Astrocyte (in vitro differentiated cells and primary cell): ENCODE data around the gene MASP1. TPM values are rescaled to one million over a fixed set of nuclear protein-coding genes. Genes with fewer than 3 reads are reported as not detected.

ENCODE experiments used
- DNase-seq: peaks from one replicate; pipeline ENCODE4 v3.0.0-alpha.2; 2010; ENCODE audit warnings: low read depth
- FAIRE-seq: peaks from 2 replicates; lab custom pipeline; 2011; peaks lifted over from hg19 to GRCh38; lab: Jason Lieb, UNC
- H2AFZ ChIP-seq: 2 replicates; pipeline ENCODE4 v1.6.0; 2012; ENCODE audit warnings: low read depth, low read length, inconsistent platforms
- H3K27ac ChIP-seq: 2 replicates; pipeline ENCODE4 v1.5.1; 2011; ENCODE audit warnings: low read depth, low read length, inconsistent platforms
- H3K27me3 ChIP-seq: 2 replicates; pipeline ENCODE4 v1.6.0; 2011; ENCODE audit warnings: low read length, inconsistent platforms; ENCODE audit not compliant: insufficient read depth
- H3K36me3 ChIP-seq: 2 replicates; pipeline ENCODE4 v1.5.1; 2011; ENCODE audit warnings: low read length, inconsistent platforms; ENCODE audit not compliant: insufficient read depth
- H3K4me1 ChIP-seq: 2 replicates; pipeline ENCODE4 v1.5.1; 2011; ENCODE audit warnings: low read length, inconsistent platforms; ENCODE audit not compliant: insufficient read depth
- H3K4me2 ChIP-seq: 2 replicates; pipeline ENCODE4 v1.6.0; 2012; ENCODE audit warnings: low read length, inconsistent platforms
- H3K4me3 ChIP-seq: 2 replicates; pipeline ENCODE4 v1.5.1; 2011; ENCODE audit warnings: low read depth, mild to moderate bottlenecking, low read length, inconsistent platforms; ENCODE audit not compliant: insufficient read depth
- H3K79me2 ChIP-seq: 2 replicates; pipeline ENCODE4 v1.6.0; 2012; ENCODE audit warnings: mild to moderate bottlenecking, low read length, inconsistent platforms; ENCODE audit not compliant: insufficient read depth
- H3K9ac ChIP-seq: 2 replicates; pipeline ENCODE4 v1.6.0; 2012; ENCODE audit warnings: mild to moderate bottlenecking, low read length, inconsistent platforms
- H3K9me3 ChIP-seq: 2 replicates; pipeline ENCODE4 v1.5.1; 2012; ENCODE audit warnings: low read depth, mild to moderate bottlenecking, low read length, inconsistent platforms; ENCODE audit not compliant: insufficient read depth
- H4K20me1 ChIP-seq: 2 replicates; pipeline ENCODE4 v1.6.0; 2012; ENCODE audit warnings: low read length, inconsistent platforms; ENCODE audit not compliant: insufficient read depth
- H3K27ac Mint-ChIP-seq: one replicate; pipeline ENCODE4 v1.8.0; 2021; ENCODE audit warnings: mild to moderate bottlenecking, mixed read lengths; ENCODE audit not compliant: unreplicated experiment
- H3K27me3 Mint-ChIP-seq: one replicate; pipeline ENCODE4 v1.8.0; 2021; ENCODE audit warnings: low read depth, mixed read lengths; ENCODE audit not compliant: unreplicated experiment
- H3K36me3 Mint-ChIP-seq: one replicate; pipeline ENCODE4 v1.8.0; 2021; ENCODE audit warnings: low read depth, mixed read lengths; ENCODE audit not compliant: unreplicated experiment
- H3K4me1 Mint-ChIP-seq: one replicate; pipeline ENCODE4 v1.8.0; 2021; ENCODE audit warnings: low read depth, mixed read lengths; ENCODE audit not compliant: unreplicated experiment
- H3K4me3 Mint-ChIP-seq: one replicate; pipeline ENCODE4 v1.8.0; 2021; ENCODE audit warnings: mild to moderate bottlenecking, moderate library complexity, mixed read lengths; ENCODE audit not compliant: unreplicated experiment
- H3K9me3 Mint-ChIP-seq: one replicate; pipeline ENCODE4 v1.8.0; 2021; ENCODE audit warnings: mild to moderate bottlenecking, mixed read lengths; ENCODE audit not compliant: unreplicated experiment
- CTCF ChIP-seq: IDR thresholded peaks from 2 replicates; pipeline ENCODE4 v1.5.1; 2011; ENCODE audit warnings: low read depth, mild to moderate bottlenecking, inconsistent platforms, low read length, moderate library complexity; ENCODE audit not compliant: insufficient read depth
- EZH2 ChIP-seq: IDR thresholded peaks from 2 replicates; pipeline ENCODE4 v1.6.1; 2012; ENCODE audit warnings: mild to moderate bottlenecking, low read length, inconsistent platforms; ENCODE audit not compliant: insufficient read depth
- total RNA-seq: library from RNA; stranded (reverse); gene quantifications from 2 replicates; pipeline ENCODE4 v1.2.1, GENCODE V29; 2021

MASP1 gene
- total RNA-seq, 1 donor from 2014 or later, result 0.79 TPM

GRCh38 chr3:187274977-187275338 is 16.6 kb downstream of the MASP1 start:
- H3K27me3 Mint-ChIP-seq, result no peaks in the 10 kb centered on the region
- H3K4me3 ChIP-seq, result no peak overlapping the region
- DNase-seq (no peak), FAIRE-seq (no peak)
- TF ChIP-seq CTCF, result no peak
- TF ChIP-seq EZH2, result no peak
- H3K36me3 Mint-ChIP-seq, result no peaks in the 10 kb centered on the region
- peaks cover 2% of the 10 kb centered on the region for H3K9me3 ChIP-seq
- H3K4me1 Mint-ChIP-seq, result peaks cover 2% of the 10 kb centered on the region
- H4K20me1 ChIP-seq, result no peaks in the 10 kb centered on the region
- peaks cover 4% of the 10 kb centered on the region for H3K27me3 ChIP-seq
- no peak overlapping the region for H2AFZ ChIP-seq
- no peak overlapping the region for H3K4me3 Mint-ChIP-seq
- H3K27ac ChIP-seq, result no peak overlapping the region
- H3K36me3 ChIP-seq, result no peaks in the 10 kb centered on the region
- H3K9ac ChIP-seq, result no peak overlapping the region
- H3K4me2 ChIP-seq, result no peak overlapping the region
- peaks cover 6% of the 10 kb centered on the region for H3K9me3 Mint-ChIP-seq
- H3K27ac Mint-ChIP-seq, result no peak overlapping the region
- no peaks in the 10 kb centered on the region for H3K4me1 ChIP-seq
- H3K79me2 ChIP-seq, result no peaks in the 10 kb centered on the region

- H3K4me3 ChIP-seq, result no peak overlapping the region
- peaks cover 4% of the 10 kb centered on the region for H3K27me3 ChIP-seq
- no peaks in the 10 kb centered on the region for H4K20me1 ChIP-seq
- no peaks in the 10 kb centered on the region for H3K36me3 ChIP-seq
- TF ChIP-seq EZH2, result no peak
- no peak for TF ChIP-seq CTCF
- H2AFZ ChIP-seq, result no peak overlapping the region
- H3K9me3 Mint-ChIP-seq, result peaks cover 9% of the 10 kb centered on the region
- no peak overlapping the region for H3K27ac Mint-ChIP-seq
- H3K4me1 Mint-ChIP-seq, result peaks cover 2% of the 10 kb centered on the region
- H3K9me3 ChIP-seq, result peaks cover 4% of the 10 kb centered on the region
- H3K4me3 Mint-ChIP-seq, result no peak overlapping the region
- no peak overlapping the region for H3K27ac ChIP-seq
- no peaks in the 10 kb centered on the region for H3K36me3 Mint-ChIP-seq
- no peaks in the 10 kb centered on the region for H3K79me2 ChIP-seq
- FAIRE-seq (no peak), DNase-seq (no peak)
- H3K4me1 ChIP-seq, result no peaks in the 10 kb centered on the region
- no peaks in the 10 kb centered on the region for H3K27me3 Mint-ChIP-seq
- H3K4me2 ChIP-seq, result no peak overlapping the region
- H3K9ac ChIP-seq, result no peak overlapping the region
These were observed 17.1 kb downstream of the MASP1 start for GRCh38 chr3:187274315-187274976.

- FAIRE-seq (no peak), DNase-seq (no peak)
- peaks cover 2% of the 10 kb centered on the region for H3K4me1 Mint-ChIP-seq
- H3K36me3 Mint-ChIP-seq, result no peaks in the 10 kb centered on the region
- peaks cover 13% of the 10 kb centered on the region for H3K9me3 Mint-ChIP-seq
- H3K27me3 Mint-ChIP-seq, result no peaks in the 10 kb centered on the region
- no peak overlapping the region for H3K4me3 ChIP-seq
- no peak overlapping the region for H3K27ac ChIP-seq
- peaks cover 4% of the 10 kb centered on the region for H3K27me3 ChIP-seq
- H3K4me2 ChIP-seq, result no peak overlapping the region
- H3K9ac ChIP-seq, result no peak overlapping the region
- no peaks in the 10 kb centered on the region for H3K79me2 ChIP-seq
- no peak overlapping the region for H2AFZ ChIP-seq
- no peak overlapping the region for H3K27ac Mint-ChIP-seq
- peaks cover 7% of the 10 kb centered on the region for H3K9me3 ChIP-seq
- H3K4me1 ChIP-seq, result no peaks in the 10 kb centered on the region
- TF ChIP-seq EZH2 (no peak), CTCF (no peak)
- H3K4me3 Mint-ChIP-seq, result no peak overlapping the region
- H3K36me3 ChIP-seq, result no peaks in the 10 kb centered on the region
- no peaks in the 10 kb centered on the region for H4K20me1 ChIP-seq
These were observed 20.0 kb downstream of the MASP1 start for GRCh38 chr3:187271582-187271981.
